ENCODE results near the gene DCP2.

The DCP2 gene

DNA sequence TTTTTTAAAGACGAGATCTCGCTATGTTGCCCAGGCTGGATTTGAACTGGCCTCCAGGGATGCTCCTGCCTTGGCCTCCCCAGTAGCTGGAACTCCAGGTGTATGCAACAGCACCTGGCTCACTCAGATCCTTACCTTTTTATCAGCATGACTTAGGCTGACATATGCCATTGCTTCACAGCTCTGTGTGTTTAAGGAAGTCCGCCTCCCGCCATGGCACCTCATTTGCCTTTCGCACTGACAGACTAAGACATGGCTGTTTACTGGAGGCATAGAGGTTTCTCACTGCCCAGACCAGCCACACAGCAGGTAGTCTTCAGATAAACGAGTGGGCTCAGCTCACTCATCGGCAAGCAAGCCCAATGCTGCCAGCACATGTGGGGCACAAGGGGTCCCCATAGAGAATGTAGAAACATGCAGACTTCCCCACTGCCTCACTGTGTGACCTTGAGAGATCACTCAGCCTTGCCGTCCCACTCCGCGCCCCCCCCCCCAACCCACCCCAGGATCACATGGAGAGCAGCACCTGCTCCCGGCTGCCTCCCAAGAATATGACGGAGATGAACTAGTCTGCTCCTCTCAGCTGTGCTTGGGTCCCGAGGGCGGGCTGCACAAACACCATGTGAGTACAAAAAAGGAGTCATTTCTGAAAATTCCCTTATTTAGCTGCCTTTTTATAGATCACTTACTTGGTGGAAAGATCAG, 62.8 kb downstream of the DCP2 start:
- in situ Hi-C loops (cut with MboI; ENCODE audit: low pct_unique_long_range_greater_than_20kb, low sequenced_read_pairs, unreplicated experiment) = loop anchor here (25.0 kb wide), 1 partner anchor 473 kb away; the partner anchor contains the start of gene YTHDC2
- no peak for TF ChIP-seq CTCF (IDR thresholded peaks at IDR 0.05; ENCODE audit: extremely low read depth, insufficient read depth, missing control alignments)
- DNase-seq (ENCODE audit: low spot score) = no peak

DNA sequence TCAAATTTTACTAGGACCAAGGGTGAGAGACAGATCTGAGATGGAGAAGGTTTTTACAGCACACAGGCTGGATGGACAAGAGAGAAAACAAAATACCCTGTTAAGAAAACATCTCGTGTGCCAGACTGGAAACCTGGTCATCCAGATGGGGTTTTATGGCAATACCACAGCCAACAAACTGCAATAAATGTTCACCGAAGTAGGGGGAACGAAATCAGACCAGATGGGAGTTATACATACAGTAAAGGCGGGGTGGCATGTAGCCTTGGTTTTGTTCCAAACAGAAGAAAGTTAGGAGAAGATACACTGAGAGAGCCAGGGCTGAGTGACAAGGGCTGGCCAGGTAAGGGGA, 63.3 kb downstream of the DCP2 start:
- in situ Hi-C loops (cut with MboI; ENCODE audit: low pct_unique_long_range_greater_than_20kb, low sequenced_read_pairs, unreplicated experiment) = loop anchor here (25.0 kb wide), 1 partner anchor 472 kb away; the partner anchor contains the start of gene YTHDC2

DNA sequence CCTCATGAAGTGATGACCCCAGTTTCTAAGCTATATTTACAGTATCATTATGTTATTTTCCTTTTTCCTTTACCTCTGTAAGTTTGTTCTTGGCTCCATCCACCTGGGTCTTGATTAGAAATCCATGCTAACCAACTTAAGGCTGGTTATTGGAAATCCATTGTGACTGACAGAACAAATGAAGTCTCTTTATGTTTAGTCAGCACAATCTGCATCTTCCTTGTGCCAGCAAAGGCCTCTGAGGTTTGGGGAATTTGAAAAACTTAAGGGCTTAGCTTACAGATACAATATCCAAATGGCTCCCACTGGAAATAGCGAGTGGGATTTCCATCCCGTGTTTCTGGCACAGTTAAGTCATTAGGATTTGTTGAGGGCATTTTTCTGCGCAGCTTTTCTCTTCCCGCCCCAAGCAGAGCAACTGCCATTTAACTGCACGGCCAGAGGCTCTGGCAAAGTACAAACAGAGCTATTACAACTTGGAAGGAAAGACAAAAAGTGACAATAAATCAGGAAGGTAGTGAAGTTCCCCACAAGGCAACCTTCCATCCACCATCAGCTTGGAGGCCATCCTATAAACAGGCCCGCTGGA, 64.2 kb downstream of the DCP2 start:
- DNase-seq (ENCODE audit: low spot score) = peak; percentile 1
- TF ChIP-seq CTCF (IDR thresholded peaks at IDR 0.05; ENCODE audit: extremely low read depth, insufficient read depth, missing control alignments) = no peak
- in situ Hi-C loops (cut with MboI; ENCODE audit: low pct_unique_long_range_greater_than_20kb, low sequenced_read_pairs, unreplicated experiment) = loop anchor here (25.0 kb wide), 1 partner anchor 472 kb away; the partner anchor contains the start of gene YTHDC2

More for the DNA sequence above, 63.3 kb downstream of the DCP2 start:
- TF ChIP-seq CTCF (IDR thresholded peaks at IDR 0.05; ENCODE audit: extremely low read depth, insufficient read depth, missing control alignments) = no peak
- no peak for DNase-seq (ENCODE audit: low spot score)

- in situ Hi-C loops (cut with MboI; ENCODE audit: low pct_unique_long_range_greater_than_20kb, low sequenced_read_pairs, unreplicated experiment) = loop anchor here (25.0 kb wide), 1 partner anchor 470 kb away; the partner anchor contains the start of gene YTHDC2
- TF ChIP-seq CTCF (IDR thresholded peaks at IDR 0.05; ENCODE audit: extremely low read depth, insufficient read depth, missing control alignments) = no peak
- DNase-seq (ENCODE audit: low spot score) = no peak
Measured at GRCh38 chr5:113042491-113043243, 66.1 kb downstream of the DCP2 start.

GRCh38 chr5:113043491-113043931, 66.9 kb downstream of the DCP2 start:
- peak; percentile 28 for TF ChIP-seq CTCF (IDR thresholded peaks at IDR 0.05; ENCODE audit: extremely low read depth, insufficient read depth, missing control alignments)
- DNase-seq (ENCODE audit: low spot score) = no peak
- in situ Hi-C loops (cut with MboI; ENCODE audit: low pct_unique_long_range_greater_than_20kb, low sequenced_read_pairs, unreplicated experiment) = loop anchor here (25.0 kb wide), 1 partner anchor 469 kb away; the partner anchor contains the start of gene YTHDC2

- in situ Hi-C loops (cut with MboI; ENCODE audit: low pct_unique_long_range_greater_than_20kb, low sequenced_read_pairs, unreplicated experiment) = loop anchor here (25.0 kb wide), 1 partner anchor 467 kb away; the partner anchor contains the start of gene YTHDC2
- no peak for TF ChIP-seq CTCF (IDR thresholded peaks at IDR 0.05; ENCODE audit: extremely low read depth, insufficient read depth, missing control alignments)
- DNase-seq (ENCODE audit: low spot score) = no peak
Measured at GRCh38 chr5:113044776-113045465, 68.3 kb downstream of the DCP2 start.

Measured in GM13977 (cell line).